ENCODE data around the gene SLC16A3.

Gene SLC16A3

DNA sequence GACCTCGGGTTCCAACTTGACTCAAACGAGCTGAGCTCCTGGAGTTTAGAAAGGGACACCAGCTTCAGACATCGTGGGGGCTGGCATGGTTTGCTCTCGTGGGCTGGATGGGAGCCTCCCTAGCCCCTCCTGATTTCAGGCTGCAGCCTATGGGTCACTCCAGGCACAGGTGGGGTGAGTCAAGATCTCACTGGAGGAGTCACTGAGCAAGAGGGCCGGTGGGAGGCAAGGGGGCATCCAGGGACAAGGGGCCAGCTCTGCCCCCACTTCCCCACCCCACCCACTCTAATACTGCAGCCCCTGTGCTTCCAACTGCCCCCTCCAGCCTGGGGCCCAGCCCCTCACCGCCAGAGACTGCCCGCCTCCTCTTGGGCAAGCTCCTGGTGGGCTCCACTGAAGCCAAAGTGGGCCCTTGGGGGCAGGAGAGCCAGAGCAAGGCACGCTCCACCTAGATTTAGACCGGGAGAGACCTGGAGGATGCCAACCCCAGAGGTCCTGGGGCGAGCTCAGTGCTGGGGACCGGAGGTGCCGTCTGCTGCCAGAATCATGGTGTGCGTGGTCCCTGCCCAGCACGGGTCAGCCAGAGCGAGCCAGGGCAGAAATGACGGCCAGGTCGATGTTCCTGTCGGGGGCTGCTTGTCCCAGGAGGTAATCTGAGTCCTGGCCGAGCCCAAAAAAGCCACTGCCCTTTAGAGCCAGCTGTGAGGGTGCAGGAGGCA, 6.4 kb downstream of the SLC16A3 start:
- no peak overlapping the region for H3K9ac ChIP-seq
- no peak overlapping the region for H3K27ac ChIP-seq
- no peaks in the 10 kb centered on the region for H3K79me2 ChIP-seq (ENCODE audit: insufficient read depth, low read depth)
- peaks cover 42% of the 10 kb centered on the region for H3K4me1 ChIP-seq (ENCODE audit: low read depth, poor library complexity, severe bottlenecking)
- H4K20me1 ChIP-seq (ENCODE audit: insufficient read depth): no peaks in the 10 kb centered on the region
- peaks cover 12% of the 10 kb centered on the region; the same call in 1 of the 2 replicates for H3K27me3 ChIP-seq (ENCODE audit: insufficient read depth, low read depth)
- H2AFZ ChIP-seq (ENCODE audit: low read depth): no peak overlapping the region
- H3K4me3 ChIP-seq (IDR thresholded peaks at IDR 0.05; ENCODE audit: insufficient read depth, low read depth, low read length): no peak overlapping the region
- no peaks in the 10 kb centered on the region for H3K36me3 ChIP-seq (ENCODE audit: insufficient read depth)
- H3K4me2 ChIP-seq: no peak overlapping the region
- TF ChIP-seq, protein P1, sequence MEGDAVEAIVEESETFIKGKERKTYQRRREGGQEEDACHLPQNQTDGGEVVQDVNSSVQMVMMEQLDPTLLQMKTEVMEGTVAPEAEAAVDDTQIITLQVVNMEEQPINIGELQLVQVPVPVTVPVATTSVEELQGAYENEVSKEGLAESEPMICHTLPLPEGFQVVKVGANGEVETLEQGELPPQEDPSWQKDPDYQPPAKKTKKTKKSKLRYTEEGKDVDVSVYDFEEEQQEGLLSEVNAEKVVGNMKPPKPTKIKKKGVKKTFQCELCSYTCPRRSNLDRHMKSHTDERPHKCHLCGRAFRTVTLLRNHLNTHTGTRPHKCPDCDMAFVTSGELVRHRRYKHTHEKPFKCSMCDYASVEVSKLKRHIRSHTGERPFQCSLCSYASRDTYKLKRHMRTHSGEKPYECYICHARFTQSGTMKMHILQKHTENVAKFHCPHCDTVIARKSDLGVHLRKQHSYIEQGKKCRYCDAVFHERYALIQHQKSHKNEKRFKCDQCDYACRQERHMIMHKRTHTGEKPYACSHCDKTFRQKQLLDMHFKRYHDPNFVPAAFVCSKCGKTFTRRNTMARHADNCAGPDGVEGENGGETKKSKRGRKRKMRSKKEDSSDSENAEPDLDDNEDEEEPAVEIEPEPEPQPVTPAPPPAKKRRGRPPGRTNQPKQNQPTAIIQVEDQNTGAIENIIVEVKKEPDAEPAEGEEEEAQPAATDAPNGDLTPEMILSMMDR (conservative IDR thresholded peaks at IDR 0.05; ENCODE audit: low read depth, low read length): no peak

DNA sequence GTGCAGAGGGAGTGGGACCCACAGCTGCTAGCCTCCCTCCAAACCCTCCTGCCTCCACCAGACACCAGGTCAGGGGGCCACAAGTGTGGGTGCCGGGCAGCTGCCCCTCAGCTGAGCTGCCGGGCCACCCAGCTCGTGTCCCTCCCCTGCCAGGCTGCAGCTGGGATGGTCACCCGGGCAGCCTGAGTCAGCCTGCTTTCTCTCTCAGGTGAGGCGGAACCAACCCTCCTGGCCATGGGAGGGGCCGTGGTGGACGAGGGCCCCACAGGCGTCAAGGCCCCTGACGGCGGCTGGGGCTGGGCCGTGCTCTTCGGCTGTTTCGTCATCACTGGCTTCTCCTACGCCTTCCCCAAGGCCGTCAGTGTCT, 6.9 kb downstream of the SLC16A3 start:
- Histone ChIP-seq H3K27ac (no peak overlapping the region), H3K4me2 (no peak overlapping the region), H3K27me3 (ENCODE audit: insufficient read depth, low read depth) (peaks cover 9% of the 10 kb centered on the region; the same call in 1 of the 2 replicates), H3K9ac (no peak overlapping the region), H3K79me2 (ENCODE audit: insufficient read depth, low read depth) (no peaks in the 10 kb centered on the region), H3K36me3 (ENCODE audit: insufficient read depth) (no peaks in the 10 kb centered on the region), H3K4me1 (ENCODE audit: low read depth, poor library complexity, severe bottlenecking) (peaks cover 38% of the 10 kb centered on the region), H3K4me3 (IDR thresholded peaks at IDR 0.05; ENCODE audit: insufficient read depth, low read depth, low read length) (no peak overlapping the region), H2AFZ (ENCODE audit: low read depth) (no peak overlapping the region), H4K20me1 (ENCODE audit: insufficient read depth) (no peaks in the 10 kb centered on the region)
- TF ChIP-seq, protein P1 (conservative IDR thresholded peaks at IDR 0.05; ENCODE audit: low read depth, low read length): no peak

DNA sequence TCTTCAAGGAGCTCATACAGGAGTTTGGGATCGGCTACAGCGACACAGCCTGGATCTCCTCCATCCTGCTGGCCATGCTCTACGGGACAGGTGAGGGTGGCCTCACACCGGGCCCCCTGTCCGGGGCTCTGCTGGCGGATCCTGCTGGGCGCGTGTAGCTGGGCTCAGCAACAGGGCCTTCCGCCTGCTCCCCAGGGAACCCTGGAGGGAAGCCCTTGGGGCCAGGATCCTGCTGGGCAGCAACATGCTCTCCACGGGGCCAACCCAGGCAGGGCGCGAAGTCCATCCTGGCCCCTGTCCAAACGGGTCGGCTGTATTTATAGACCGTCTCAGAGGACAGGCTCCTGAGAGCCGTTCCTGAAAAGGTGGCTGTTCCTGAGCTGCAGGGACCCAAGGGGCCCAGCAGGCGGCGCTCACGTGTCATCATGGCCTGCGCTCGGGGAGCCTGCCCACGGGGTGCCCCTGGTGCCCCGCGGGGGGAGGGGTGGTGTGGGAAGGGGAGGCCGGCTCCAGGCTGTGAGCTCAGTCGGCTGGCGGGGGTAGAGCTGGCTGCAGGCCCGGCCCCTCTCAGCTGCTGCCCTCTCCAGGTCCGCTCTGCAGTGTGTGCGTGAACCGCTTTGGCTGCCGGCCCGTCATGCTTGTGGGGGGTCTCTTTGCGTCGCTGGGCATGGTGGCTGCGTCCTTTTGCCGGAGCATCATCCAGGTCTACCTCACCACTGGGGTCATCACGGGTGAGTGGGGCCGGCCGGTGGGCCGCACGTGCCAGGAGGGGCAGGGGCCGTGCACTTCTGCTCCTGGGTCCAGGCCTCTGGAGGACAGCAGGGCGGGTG, 7.5 kb downstream of the SLC16A3 start:
- H3K27me3 ChIP-seq (ENCODE audit: insufficient read depth, low read depth): peaks cover 9% of the 10 kb centered on the region; the same call in 1 of the 2 replicates
- H3K27ac ChIP-seq: no peak overlapping the region
- TF ChIP-seq, protein P1 (conservative IDR thresholded peaks at IDR 0.05; ENCODE audit: low read depth, low read length): peak; percentile 98
- no peak overlapping the region for H3K9ac ChIP-seq
- H3K36me3 ChIP-seq (ENCODE audit: insufficient read depth): no peaks in the 10 kb centered on the region
- H3K4me1 ChIP-seq (ENCODE audit: low read depth, poor library complexity, severe bottlenecking): peaks cover 36% of the 10 kb centered on the region
- no peaks in the 10 kb centered on the region for H3K79me2 ChIP-seq (ENCODE audit: insufficient read depth, low read depth)
- H3K4me3 ChIP-seq (IDR thresholded peaks at IDR 0.05; ENCODE audit: insufficient read depth, low read depth, low read length): no peak overlapping the region
- no peak overlapping the region for H3K4me2 ChIP-seq
- no peaks in the 10 kb centered on the region for H4K20me1 ChIP-seq (ENCODE audit: insufficient read depth)
- no peak overlapping the region for H2AFZ ChIP-seq (ENCODE audit: low read depth)

DNA sequence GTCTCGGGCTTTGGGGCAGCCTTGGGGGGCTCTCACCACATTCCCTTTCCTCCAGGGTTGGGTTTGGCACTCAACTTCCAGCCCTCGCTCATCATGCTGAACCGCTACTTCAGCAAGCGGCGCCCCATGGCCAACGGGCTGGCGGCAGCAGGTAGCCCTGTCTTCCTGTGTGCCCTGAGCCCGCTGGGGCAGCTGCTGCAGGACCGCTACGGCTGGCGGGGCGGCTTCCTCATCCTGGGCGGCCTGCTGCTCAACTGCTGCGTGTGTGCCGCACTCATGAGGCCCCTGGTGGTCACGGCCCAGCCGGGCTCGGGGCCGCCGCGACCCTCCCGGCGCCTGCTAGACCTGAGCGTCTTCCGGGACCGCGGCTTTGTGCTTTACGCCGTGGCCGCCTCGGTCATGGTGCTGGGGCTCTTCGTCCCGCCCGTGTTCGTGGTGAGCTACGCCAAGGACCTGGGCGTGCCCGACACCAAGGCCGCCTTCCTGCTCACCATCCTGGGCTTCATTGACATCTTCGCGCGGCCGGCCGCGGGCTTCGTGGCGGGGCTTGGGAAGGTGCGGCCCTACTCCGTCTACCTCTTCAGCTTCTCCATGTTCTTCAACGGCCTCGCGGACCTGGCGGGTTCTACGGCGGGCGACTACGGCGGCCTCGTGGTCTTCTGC, 8.4 kb downstream of the SLC16A3 start:
- Histone ChIP-seq H3K9ac (no peak overlapping the region), H3K4me2 (no peak overlapping the region), H2AFZ (ENCODE audit: low read depth) (no peak overlapping the region), H3K4me3 (IDR thresholded peaks at IDR 0.05; ENCODE audit: insufficient read depth, low read depth, low read length) (no peak overlapping the region), H3K79me2 (ENCODE audit: insufficient read depth, low read depth) (no peaks in the 10 kb centered on the region), H3K4me1 (ENCODE audit: low read depth, poor library complexity, severe bottlenecking) (peaks cover 36% of the 10 kb centered on the region), H3K27me3 (ENCODE audit: insufficient read depth, low read depth) (peaks cover 9% of the 10 kb centered on the region; the same call in 1 of the 2 replicates), H3K36me3 (ENCODE audit: insufficient read depth) (no peaks in the 10 kb centered on the region), H4K20me1 (ENCODE audit: insufficient read depth) (no peaks in the 10 kb centered on the region), H3K27ac (no peak overlapping the region)
- TF ChIP-seq, protein P1 (conservative IDR thresholded peaks at IDR 0.05; ENCODE audit: low read depth, low read length): no peak

Measured in KMS-11 (cell line).